ENCODE results near the gene NSMCE1.

The NSMCE1 gene

GRCh38 chr16:27226976-27227705, 41.4 kb downstream of the NSMCE1 start:
- DNase-seq: no peak

GRCh38 chr16:27226476-27226875, 42.1 kb downstream of the NSMCE1 start:
- DNase-seq: peak; percentile 68

DNA sequence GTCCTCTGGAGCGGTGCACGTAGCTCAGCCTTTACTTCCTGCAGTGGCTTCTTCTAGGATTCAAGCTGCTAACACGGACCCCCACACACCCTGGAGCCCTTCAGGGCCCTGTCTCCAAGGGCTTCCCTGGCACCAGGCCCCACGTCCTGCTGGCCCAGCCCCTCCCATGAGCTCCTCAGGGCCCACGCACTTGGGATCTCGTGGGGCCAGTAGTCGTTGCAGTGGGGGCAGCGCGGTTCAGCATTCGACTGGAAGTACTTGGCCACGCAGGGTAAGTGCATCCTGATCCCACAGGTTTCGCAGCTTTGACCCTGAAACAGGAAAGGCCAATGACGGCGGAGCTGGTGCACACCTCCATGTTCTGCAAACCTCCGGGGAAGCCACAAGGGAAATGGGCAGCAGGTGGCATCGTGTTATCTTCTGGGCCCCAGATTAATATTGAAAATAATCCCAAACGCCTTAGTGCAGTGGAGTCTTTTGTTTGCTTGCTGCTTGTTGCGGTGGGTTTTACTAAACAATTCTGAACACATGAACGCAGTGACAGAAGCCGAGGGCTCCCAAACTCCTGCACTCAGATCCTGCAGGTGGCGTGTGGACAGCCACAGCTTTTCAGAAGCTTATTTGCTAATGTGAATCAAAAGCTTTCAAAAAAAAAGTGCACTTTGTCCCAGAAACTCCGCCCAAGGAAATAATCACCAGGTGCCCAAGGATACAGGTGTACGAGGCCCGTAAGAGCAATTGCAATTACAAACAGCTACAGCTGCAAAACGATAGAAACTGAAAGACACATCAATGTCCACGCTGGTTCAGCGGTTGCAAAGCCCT, 42.8 kb downstream of the NSMCE1 start:
- DNase-seq: no peak

DNA sequence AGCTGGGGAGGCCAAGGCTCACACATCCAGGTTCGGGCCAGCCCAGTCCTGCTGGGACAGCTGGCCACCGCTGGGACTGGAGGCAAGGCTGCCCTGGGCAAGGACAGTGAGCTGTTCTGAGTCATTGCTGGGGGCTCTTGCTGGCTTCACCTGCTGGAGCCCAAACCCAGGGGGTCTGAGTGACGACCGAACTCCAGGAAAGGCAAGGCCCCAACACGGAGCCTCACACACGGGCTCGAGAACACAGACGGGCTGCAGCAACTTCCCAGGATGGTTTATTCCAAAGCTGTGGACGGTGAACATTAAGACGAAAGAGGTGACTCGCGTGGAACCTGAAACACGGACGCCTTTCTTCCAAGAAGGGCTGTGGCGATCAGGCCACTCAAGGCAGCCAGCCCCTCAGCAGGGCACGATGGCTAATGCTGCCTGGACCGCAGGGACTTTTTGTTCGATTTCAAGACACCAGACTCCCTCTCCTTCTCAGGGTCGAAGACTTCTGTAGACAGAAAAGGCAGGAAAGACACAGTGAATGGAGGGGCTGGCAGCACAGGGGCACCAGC, 43.8 kb downstream of the NSMCE1 start:
- no peak for DNase-seq

DNA sequence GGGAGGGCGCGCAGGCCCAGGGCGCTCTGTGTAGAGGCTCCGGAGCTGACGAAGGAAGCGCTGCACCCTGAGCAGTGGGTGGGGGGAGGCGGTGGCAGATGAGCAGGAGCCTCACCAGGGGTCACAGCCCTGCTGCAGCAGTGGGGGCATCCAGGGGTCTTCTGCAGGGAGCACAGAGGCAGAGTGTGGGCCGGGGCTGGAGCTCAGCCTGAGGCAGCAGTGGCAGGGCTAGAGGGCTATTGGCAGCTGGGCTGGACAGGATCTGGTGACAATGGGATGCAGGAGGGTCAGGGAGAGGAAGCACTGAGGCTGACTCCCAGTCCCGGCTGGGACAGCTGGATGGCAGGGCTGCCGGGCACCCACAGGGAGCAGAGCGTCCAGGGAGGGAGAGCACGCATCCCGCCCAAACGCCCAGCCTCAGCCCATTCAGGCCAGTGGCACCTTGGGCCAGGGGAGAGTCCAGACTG, 44.3 kb downstream of the NSMCE1 start:
- DNase-seq: no peak

DNA sequence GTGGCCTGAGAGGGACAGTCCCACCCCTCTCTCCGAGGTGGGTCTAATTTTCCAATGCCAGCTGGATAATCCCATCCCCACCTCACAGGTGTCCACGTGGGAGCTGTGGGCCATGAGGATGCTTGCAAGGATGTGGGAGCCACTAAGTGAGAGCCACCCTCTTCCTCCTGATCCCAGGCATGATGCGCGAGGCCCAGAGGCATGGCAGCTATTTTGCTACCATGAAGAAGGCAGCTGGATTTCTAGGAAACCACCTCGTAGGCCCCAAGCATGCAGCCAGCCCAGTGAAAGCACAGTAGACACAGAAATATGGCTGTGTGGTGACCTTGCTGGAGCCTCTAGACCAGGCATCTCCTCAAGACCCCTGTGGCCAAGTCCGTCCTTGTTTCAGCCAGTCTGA, 44.9 kb downstream of the NSMCE1 start:
- DNase-seq: no peak

DNA sequence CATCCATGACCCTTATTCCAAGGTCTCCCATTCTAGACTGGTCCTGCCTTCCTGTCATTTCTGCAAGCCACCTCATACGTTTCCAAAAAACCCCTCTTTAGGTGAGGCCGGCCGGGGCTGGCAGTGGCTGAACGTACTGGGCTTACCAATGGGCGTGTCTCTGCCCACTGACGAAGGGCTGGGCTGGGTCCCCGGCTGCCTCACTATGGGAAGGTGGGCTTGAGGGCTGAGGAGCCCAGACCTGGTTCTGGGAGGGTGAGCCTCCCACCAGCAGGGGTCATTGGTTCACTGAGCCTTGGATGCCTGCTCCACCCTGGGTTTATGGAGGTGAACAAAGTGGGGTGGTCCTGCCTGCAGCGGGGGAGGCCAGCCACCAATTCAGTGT, 45.4 kb downstream of the NSMCE1 start:
- no peak for DNase-seq

GRCh38 chr16:27222249-27223225, 46.0 kb downstream of the NSMCE1 start:
- DNase-seq: no peak

DNA sequence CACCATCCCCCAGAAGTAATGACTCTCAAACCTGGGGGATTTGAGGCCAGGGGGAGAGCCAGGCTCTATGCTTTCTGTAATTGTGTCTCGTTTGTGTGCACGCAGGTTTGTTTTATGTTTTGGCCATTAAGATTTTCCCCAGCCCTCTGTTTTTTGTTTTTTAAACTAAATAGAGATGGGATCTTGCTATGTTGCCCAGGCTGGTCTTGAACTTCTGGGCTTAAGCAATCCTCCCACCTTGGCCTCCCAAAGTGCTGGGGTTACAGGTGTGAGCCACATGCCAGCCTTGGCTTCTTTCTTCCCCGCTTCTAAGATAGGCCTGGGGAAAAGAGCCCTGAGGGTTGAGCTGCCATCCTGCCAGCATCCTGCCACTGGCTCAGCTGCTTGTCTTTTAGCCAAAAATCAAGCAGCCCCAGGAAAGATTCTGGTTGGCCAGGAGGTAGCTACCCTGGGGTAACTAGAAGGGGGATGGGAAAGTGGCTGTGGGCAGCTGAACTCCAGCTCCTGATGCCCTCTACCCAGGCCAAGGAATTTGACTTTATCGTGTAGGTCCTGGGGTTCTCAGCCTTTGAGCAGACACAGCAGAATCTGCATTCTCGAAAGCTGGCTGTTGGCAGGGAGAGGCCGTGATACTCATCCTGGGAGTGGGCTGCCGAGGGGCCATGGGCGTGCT, 46.9 kb downstream of the NSMCE1 start:
- no peak for DNase-seq

DNA sequence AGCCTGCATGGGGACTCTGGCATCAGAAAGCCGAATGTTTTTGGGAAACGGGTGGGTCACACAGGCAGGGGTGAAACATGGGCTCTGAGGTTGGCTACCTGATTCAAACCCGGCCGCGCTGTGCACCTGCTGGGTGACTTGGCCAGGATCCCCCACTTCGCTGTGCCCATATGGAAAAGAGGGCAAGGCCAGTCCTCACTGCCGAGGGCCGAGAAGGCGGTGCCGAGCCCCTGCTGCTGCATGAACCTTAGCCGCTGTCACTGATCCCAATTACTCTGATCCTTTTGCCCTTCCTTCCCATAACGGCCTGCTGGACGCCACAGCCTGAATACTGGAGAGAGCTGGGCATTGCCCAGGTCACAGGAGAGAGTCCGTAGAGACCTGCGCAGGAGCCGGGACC, 47.6 kb downstream of the NSMCE1 start:
- DNase-seq: no peak

DNA sequence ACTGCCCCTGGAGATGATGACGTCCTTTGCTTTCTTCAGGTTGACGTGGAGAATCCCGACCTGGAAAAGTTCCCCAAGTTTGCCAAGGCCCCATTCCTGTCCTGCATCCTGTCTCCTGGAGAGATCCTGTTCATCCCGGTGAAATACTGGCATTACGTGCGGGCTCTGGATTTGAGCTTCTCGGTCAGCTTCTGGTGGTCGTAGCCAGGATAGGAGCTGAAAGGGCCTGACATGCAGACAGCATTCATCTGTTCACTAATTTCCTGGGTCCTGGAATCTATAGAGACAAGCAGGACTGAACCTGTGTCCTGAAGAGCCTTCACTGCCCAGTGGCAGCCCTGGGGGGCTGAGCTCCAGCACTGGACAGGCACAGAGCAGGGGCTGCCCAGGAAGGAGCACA, 48.0 kb downstream of the NSMCE1 start:
- no peak for DNase-seq

DNA sequence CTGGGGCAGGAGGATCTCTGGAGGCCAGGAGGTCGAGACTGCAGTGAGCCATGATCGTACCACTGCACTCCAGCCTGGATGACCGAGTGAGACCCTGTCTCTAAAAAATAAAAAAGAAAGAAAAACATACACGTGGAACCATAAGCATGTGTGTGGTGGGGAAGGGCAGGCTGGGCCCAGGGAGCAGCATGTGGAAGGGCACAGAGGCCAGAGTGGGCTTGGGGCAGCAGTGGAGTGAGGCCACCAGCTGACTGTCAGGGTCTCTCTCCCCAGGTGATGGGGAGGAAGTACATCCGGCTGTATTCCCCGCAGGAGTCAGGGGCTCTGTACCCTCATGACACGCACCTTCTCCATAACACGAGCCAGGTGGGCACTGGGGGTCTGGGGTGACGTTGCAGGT, 48.5 kb downstream of the NSMCE1 start:
- no peak for DNase-seq

DNA sequence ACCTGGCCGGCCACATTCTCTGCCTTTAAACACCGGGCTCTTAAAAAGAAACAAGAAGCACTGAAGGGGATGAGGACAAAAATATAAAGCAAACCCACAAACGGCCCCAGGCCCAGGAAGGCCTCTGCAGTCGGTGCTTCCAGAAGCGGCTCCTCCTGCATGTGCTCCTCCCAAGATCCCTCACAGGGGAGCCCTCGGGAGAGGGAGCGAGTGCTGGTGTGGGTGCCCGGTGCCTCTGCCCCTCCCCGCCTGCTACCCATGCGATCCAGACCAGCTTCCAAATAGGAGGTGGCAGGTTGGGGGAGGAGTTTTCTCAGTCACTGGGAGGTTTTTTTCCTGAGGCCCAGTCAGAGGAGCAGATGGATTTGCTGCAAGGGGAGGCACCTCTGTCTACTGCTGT, 49.4 kb downstream of the NSMCE1 start:
- DNase-seq: no peak

- no peak for DNase-seq
Observed at GRCh38 chr16:27218756-27219155, 49.8 kb downstream of the NSMCE1 start.

DNA sequence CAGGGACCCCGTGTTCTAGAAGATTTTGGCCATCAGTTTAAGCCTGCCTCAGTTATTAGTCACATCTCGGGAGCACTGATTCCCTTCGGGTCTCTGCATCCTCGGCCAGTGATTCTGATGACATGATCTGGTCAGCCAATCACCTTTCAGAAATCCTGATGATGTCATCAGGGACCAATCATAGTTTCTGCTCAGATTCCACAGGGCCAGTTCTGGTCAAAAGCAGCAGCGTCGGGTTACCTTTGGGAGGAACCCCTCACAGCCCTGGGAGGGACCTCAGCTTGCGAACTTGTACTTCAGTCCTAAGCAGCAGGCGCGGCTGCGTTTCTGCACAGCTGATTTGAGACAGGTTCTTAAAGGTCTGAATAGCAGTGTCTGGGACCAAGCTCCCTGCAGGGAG, 51.3 kb downstream of the NSMCE1 start:
- no peak for DNase-seq

DNA sequence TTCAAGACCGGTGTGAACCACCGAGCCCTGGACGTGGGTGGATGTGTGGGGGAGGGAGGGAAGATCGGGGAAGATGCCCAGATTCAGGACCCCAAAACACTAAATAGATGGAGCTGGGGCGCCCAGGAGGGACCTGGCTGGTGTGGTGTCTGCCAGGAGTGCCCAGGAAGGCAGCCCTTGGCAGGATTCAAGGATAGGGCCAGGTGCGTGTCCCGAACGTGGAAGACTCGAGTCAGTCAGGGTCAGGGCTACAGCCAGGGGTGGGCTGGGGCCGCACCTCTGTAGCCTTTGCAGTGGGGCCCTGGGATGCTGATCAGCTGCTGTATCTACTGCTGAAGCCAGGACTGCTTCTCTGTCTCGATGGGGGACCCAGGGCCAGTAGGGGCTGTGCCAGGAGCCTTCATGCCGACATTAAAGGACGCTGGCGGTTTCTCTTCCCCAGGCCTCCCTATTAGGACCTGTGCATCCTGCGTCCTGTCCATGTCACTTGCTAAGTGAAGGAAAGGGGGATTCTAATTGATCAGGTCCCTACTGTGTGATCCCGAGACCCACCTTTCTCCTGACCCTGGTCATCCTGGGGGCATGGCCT, 52.2 kb downstream of the NSMCE1 start:
- DNase-seq: no peak

GRCh38 chr16:27215660-27216059, 52.9 kb downstream of the NSMCE1 start:
- no peak for DNase-seq

DNA sequence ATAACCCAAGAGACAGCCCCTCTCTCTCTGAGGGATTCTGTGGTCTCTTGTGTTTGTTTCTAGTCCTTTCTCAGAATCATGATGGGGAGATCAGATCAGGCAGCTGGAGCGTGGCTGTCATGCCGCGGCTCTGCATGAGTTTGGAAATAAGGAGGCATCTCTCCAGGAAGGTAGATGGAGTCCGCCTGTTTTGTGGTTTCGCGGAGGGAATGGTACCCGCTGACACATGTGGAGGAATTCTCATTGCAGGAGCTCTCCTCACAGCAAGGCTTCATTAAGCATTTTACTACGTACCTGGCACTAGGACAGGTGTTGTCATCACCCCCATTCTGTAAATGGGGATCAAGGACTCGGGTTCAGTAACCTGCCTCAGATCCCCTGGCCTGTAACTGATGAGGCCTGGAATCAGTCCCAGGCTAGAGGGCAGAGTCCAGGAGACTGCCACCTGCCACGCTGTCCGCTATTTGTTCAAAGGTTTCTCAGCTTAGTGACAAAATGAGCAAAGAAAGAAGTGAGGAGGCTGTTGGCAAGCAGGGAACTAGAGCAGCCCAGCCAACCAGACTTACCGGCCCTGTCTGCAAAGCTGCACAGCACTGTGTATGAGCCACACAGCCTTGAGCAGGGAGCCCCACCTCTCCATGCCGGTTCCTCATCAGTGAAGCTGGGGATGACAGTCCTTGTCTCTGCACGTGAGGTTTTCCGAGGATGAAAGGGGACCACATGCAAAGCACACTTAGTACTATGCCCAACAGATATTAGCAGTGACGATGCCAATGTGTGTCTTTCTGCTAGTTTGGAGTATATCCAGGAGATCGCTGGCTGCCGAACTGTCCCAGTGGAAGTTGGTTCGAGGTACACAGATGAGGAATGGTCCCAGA, 54.2 kb downstream of the NSMCE1 start:
- DNase-seq: no peak

GRCh38 chr16:27211026-27211425, 57.5 kb downstream of the NSMCE1 start:
- DNase-seq: no peak

- DNase-seq: no peak
Observed at GRCh38 chr16:27210174-27210573, 58.4 kb downstream of the NSMCE1 start.

DNA sequence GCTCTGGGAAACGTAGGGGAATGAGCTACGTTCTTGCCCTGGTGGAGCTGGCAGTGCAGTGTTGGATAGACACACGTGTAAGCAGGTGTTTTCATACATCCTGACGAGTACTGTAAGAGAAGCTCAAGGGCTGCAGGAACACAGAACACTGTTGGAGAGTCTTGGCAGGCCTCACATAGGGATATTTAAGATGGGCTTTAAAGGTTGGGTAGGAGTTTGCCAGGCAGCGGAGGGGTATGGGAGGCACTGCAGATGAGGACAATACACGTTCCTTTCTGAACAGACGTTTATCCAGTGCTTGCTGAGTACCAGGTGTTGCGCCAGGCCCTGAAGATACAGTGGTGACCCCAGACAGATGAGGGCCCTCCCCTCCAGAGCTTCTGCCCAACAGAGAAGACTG, 59.0 kb downstream of the NSMCE1 start:
- no peak for DNase-seq
